ENCODE data around the gene EYA2. TPM values are rescaled to one million over a fixed set of nuclear protein-coding genes. Genes with fewer than 3 reads are reported as not detected.

EYA2 gene
- total RNA-seq, 1 donor, result 1.6 TPM

DNA sequence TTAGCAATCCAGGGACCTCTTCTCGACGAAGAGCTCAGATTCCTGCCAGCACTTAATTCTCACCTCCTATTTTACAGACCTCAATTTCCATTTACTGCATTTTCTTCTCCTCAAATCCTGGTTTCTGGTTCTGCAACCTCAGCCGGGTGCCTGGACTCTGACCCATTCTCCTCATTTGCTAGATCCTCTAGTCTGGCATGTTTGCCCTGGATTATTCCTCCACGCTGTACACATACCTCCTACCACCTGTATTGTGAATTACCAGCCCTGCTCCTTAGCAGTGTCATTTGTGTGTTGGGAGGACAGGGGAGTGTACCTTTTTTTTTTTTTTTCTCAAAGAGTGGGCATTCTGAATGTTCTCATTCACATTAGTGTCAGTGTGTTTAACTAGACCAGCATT lies 257.4 kb downstream of the EYA2 start:
- no peak for DNase-seq (ENCODE audit: low read depth)
- no peak for TF ChIP-seq CTCF (IDR thresholded peaks at IDR 0.05; ENCODE audit: insufficient read depth, low read length)
- H3K4me3 ChIP-seq (ENCODE audit: low read depth, low read length), result no peak overlapping the region

DNA sequence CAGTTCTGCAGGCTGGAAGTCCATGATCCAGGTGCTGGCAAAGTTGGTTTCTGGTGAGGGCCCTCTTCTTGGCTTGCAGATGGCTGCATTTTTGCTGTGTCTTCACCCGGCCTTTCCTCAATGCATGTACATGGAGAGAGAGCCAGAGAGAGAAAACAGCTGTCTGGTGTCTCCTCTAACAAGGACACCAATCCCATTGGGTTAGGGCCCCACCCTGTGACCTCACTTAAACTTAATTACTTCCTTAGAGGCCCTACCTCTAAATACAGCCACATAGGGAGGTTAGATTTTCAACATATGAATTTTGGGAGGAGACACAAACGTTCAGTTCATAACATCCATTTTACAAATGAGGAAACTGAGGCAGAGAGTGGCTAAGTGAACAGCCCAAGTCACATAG lies 259.4 kb downstream of the EYA2 start:
- no peak for DNase-seq (ENCODE audit: low read depth)

DNA sequence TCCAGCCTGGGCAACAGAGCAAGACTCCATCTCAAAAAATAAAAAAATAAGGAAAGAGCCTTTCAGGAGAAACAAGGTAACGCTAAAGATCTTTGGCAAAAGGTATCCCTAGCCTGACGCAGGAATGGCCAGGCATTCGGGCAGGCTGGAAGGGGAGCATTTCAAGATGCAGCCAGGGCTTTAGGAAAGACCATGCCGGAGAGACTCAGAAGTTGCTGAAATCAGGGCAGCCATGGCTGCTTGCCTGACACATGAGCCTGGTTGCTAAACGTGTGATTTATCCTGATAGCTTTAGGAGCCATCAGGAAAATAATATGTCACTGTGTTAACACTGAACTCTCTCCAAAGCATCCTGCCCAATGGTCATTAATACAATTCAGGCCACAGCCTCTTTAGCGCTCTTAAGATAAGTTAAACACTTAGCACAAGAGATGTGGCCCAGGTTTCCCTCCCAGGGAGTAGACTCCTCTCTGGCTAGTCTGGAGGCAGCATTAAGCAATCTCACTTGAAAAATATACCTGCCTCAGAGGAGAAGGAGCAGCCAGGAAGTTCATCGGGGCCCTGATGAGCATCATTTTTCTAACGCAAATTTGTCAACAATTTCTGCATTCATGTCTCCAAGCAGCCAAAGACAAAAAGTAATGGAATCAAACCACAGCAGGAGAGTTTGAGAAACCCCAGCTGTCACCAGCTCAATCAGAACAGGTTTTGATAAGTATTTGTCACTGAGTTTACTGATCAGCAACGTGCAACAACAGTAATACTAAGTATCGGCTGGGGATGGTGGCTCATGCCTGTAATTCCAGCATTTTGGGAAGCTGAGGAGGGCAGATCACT lies 261.9 kb downstream of the EYA2 start:
- TF ChIP-seq CTCF (IDR thresholded peaks at IDR 0.05; ENCODE audit: insufficient read depth, low read length), result no peak
- DNase-seq (ENCODE audit: low read depth), result no peak
- no peak overlapping the region for H3K4me3 ChIP-seq (ENCODE audit: low read depth, low read length)

More for the DNA sequence above, 259.4 kb downstream of the EYA2 start:
- H3K4me3 ChIP-seq (ENCODE audit: low read depth, low read length), result no peak overlapping the region
- TF ChIP-seq CTCF (IDR thresholded peaks at IDR 0.05; ENCODE audit: insufficient read depth, low read length), result no peak

- H3K4me3 ChIP-seq (ENCODE audit: low read depth, low read length), result no peak overlapping the region
- no peak for DNase-seq (ENCODE audit: low read depth)
- no peak for TF ChIP-seq CTCF (IDR thresholded peaks at IDR 0.05; ENCODE audit: insufficient read depth, low read length)
Measured at GRCh38 chr20:47159166-47159565, 264.5 kb downstream of the EYA2 start.

GRCh38 chr20:47160240-47160639 lies 265.6 kb downstream of the EYA2 start:
- no peak overlapping the region for H3K4me3 ChIP-seq (ENCODE audit: low read depth, low read length)
- no peak for TF ChIP-seq CTCF (IDR thresholded peaks at IDR 0.05; ENCODE audit: insufficient read depth, low read length)
- DNase-seq (ENCODE audit: low read depth), result no peak

DNA sequence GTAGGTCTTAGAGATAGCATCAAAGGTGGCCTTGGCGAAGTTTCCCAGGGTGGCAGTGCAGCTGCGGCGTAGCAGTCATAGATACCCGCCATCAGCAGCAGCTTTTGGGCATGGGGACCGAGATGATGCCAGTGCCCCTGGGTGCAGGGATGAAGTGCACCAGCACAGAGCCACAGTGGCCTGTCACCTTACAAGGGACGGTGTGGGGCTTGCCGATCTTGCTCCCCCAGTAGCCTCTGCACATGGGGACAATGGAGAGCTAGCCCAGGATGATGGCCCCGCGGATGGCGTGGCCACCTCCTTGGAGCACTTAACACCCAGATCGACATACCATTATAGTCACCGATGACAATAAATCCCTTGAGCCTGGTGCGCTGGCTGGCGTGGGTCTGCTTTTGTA lies 266.3 kb downstream of the EYA2 start:
- TF ChIP-seq CTCF (IDR thresholded peaks at IDR 0.05; ENCODE audit: insufficient read depth, low read length), result no peak
- no peak for DNase-seq (ENCODE audit: low read depth)

DNA sequence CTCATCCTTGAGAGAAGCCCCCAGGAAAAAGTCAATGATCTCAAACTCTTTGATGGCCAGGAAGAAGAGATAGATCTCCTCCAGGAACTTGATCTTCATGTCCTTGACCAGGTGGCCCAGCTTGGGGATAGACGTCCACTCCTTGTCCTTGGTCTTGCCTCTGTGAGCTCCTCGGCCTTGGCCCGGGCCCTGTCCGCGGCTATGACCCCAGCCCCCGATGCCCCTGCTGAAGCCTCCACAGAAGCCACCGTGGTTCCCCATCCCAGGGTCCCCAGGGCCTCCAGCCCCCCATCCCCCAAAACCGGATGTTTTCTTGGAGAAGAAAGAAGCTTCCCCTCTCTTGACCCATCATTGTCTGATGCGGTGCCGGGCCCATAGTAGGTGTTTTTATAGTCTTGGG lies 266.8 kb downstream of the EYA2 start:
- no peak for TF ChIP-seq CTCF (IDR thresholded peaks at IDR 0.05; ENCODE audit: insufficient read depth, low read length)
- no peak for DNase-seq (ENCODE audit: low read depth)

More for the DNA sequence above, 266.3 kb downstream of the EYA2 start:
- H3K4me3 ChIP-seq (ENCODE audit: low read depth, low read length), result no peak overlapping the region

More for the DNA sequence above, 266.8 kb downstream of the EYA2 start:
- no peak overlapping the region for H3K4me3 ChIP-seq (ENCODE audit: low read depth, low read length)

Measured in fibroblast of the aortic adventitia (primary cell).